Lung microvascular endothelial cell (primary cell): ENCODE results near the gene SLIT1. TPM values are rescaled to one million over a fixed set of nuclear protein-coding genes. Genes with fewer than 3 reads are reported as not detected.

Source experiments
- DNase-seq, 2 donors: peaks; one replicate each; pipeline versions ENCODE4 v3.0.0 to v3.0.0-alpha.2; 2010; ENCODE audit warnings: low read depth in 2 of 2
- total RNA-seq: library from RNA; depleted of rRNA; stranded (reverse); fragments of >200 nt; gene quantifications from 2 replicates; pipeline ENCODE4 v1.2.1, GENCODE V29; 2014

The SLIT1 gene
- total RNA-seq, 1 donor from 2014 or later, result not detected

- DNase-seq, result peak; percentile 15 to 44
Measured at GRCh38 chr10:97024168-97025073, 161.3 kb downstream of the SLIT1 start.

GRCh38 chr10:97023401-97024167 lies 162.2 kb downstream of the SLIT1 start:
- DNase-seq, result no peak

- no peak for DNase-seq
Measured at GRCh38 chr10:97022616-97023015, 163.1 kb downstream of the SLIT1 start.

GRCh38 chr10:97020452-97021400 lies 165.0 kb downstream of the SLIT1 start:
- DNase-seq, result no peak

- no peak for DNase-seq
Measured at GRCh38 chr10:97019213-97019844, 166.4 kb downstream of the SLIT1 start.

- DNase-seq, result no peak
Measured at GRCh38 chr10:97018251-97019212, 167.2 kb downstream of the SLIT1 start.

- no peak for DNase-seq
Measured at GRCh38 chr10:97017474-97017903, 168.3 kb downstream of the SLIT1 start.

GRCh38 chr10:97016728-97017473 lies 168.9 kb downstream of the SLIT1 start:
- no peak for DNase-seq

GRCh38 chr10:97015240-97015639 lies 170.5 kb downstream of the SLIT1 start:
- DNase-seq, result no peak

GRCh38 chr10:97013983-97014382 lies 171.8 kb downstream of the SLIT1 start:
- no peak for DNase-seq

- DNase-seq, result no peak
Measured at GRCh38 chr10:97013568-97013967, 172.2 kb downstream of the SLIT1 start.

- DNase-seq, result no peak
Measured at GRCh38 chr10:97012470-97012869, 173.3 kb downstream of the SLIT1 start.

- DNase-seq, result no peak
Measured at GRCh38 chr10:97011397-97011796, 174.4 kb downstream of the SLIT1 start.

- no peak for DNase-seq
Measured at GRCh38 chr10:97010695-97011206, 175.0 kb downstream of the SLIT1 start.

- DNase-seq, result peak in 1 of 2 donors; percentile 10
Measured at GRCh38 chr10:97007417-97007816, 178.3 kb downstream of the SLIT1 start.

- no peak for DNase-seq
Measured at GRCh38 chr10:97006364-97006763, 179.4 kb downstream of the SLIT1 start.

GRCh38 chr10:97005349-97005748 lies 180.4 kb downstream of the SLIT1 start:
- DNase-seq, result no peak

- DNase-seq, result no peak
Measured at GRCh38 chr10:97004591-97004990, 181.2 kb downstream of the SLIT1 start.

- DNase-seq, result no peak
Measured at GRCh38 chr10:97003804-97004201, 182.0 kb downstream of the SLIT1 start.
